Retina (tissue), 1 donor: ENCODE results near the gene LIPC.
A peak's percentile ranks its signal among the peaks of the same experiment; 100 is the strongest.

Experiments
- DNase-seq: peaks from one replicate; pipeline ENCODE4 v3.0.0-alpha.2; 2016

Gene LIPC

GRCh38 chr15:58559904-58560588, 128.3 kb downstream of the LIPC start:
- no peak for DNase-seq

- DNase-seq = no peak
Measured at GRCh38 chr15:58561321-58561720, 129.5 kb downstream of the LIPC start.

- no peak for DNase-seq
Measured at GRCh38 chr15:58562135-58562534, 130.3 kb downstream of the LIPC start.

DNA sequence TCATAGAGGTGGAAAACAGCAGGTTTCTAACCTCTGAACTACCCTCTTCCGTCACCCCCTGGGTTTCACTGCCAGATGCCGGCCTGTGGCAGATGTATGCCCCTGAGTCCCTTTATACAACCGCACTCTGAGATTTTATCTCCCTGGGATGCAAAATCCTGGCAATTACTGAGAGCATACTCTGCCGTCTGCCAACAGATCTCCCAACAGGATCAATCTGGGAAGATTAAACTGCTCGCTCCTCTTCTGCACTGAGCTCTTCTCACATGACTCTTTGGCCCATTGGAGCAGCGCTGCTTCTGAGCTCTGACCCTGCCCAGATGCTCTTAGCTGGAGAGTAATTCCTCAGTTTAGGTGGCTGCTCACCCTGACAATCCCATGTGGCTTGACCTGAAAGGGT, 133.2 kb downstream of the LIPC start:
- DNase-seq = no peak

DNA sequence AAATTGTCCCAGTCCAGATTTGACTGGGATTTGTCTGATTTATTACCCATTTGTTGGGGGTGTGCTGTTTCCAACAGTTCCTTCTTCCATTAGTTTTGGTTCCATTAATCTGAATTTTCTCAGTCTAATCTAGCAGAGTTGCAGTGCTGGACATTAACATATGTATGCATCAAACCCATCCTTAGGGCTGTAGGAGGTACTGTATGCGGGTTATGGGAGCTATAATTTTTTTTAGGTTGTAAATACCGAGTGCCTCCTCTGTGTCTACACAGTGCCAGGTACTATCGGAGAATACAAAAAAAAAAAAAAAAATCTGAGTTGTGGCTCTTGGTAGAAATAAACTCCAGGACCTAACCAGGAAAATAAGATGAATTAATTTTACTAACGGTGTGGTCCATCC, 133.8 kb downstream of the LIPC start:
- DNase-seq = no peak

GRCh38 chr15:58566029-58566428, 134.2 kb downstream of the LIPC start:
- no peak for DNase-seq

- DNase-seq = no peak
Measured at GRCh38 chr15:58568157-58568571, 136.4 kb downstream of the LIPC start.

- no peak for DNase-seq
Measured at GRCh38 chr15:58569455-58569854, 137.7 kb downstream of the LIPC start.

DNA sequence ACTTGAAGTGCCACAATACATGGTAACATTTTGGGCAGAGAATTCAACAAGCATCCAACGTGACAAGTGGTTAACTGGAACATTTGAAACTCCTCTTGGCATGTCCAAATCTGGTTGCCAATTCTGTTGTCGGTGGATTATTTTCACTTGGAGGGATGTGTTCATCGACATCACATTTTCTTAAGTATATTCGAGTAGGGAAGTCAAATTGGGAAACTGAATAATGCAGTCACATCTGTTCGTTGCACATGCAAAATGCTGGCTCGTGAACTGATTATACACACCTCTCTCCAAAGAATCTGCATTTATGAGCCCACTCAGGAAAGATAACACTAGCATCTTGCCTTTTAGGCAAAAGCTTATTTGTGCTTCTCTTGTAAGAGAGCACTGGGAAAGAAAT, 139.7 kb downstream of the LIPC start:
- no peak for DNase-seq

GRCh38 chr15:58572521-58572920, 140.7 kb downstream of the LIPC start:
- DNase-seq = no peak

GRCh38 chr15:58573270-58573669, 141.5 kb downstream of the LIPC start:
- DNase-seq = no peak

DNA sequence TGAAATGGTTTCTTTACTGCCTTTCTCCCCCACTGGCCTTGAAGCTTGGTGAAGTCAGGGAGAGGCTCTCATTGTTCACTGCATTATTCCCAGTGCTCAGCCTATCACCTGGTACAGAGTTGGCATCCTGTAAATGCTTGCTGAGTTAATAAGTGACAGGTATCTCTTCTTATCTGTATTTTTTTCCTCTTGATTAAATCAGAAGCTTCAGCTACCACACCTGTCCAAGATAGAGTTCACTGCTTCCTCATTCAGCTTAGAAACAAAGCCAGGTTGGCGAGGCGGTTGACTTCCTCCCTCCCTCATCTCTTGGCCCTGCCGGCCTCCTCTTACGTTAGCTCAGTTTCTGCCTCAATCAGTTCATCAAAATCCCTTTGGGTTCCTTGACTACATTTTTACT, 142.8 kb downstream of the LIPC start:
- no peak for DNase-seq

GRCh38 chr15:58575045-58575786, 143.4 kb downstream of the LIPC start:
- DNase-seq = no peak

GRCh38 chr15:58576657-58577056, 144.9 kb downstream of the LIPC start:
- DNase-seq = no peak

GRCh38 chr15:58582160-58582559, 150.4 kb downstream of the LIPC start:
- no peak for DNase-seq

GRCh38 chr15:58583171-58583908, 151.5 kb downstream of the LIPC start:
- DNase-seq = no peak

DNA sequence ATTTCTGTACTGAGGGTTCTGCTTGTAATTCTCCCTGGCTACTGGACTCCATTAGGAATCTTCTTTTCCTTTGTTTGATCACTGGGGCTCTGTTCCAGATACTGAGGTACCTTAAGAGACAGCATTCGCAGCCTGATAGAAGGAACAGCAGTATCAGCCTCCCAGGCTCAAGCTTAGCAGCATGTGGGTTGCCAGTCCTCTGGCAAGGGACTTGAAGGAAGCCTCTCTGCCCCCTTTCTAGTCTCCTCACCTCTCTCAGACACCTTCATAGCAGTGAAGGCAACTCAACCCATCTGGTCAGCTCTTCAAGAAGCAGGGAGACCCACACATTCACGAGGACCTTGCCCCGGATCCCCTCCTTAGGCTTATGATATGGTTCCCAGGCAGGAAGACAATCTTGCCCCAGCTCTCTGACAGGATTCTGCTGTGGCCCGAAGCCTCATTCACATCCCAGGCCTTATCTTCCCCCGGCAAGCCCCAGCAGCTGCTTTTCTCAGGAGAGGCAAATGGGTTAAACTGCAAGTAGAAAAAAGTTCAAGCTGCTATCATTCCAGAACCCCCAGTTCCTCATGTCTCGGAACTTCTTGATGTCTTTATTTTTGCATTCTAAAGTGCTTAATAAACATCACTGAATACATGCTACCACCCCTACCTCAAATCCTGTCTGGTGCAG, 153.1 kb downstream of the LIPC start:
- no peak for DNase-seq

DNA sequence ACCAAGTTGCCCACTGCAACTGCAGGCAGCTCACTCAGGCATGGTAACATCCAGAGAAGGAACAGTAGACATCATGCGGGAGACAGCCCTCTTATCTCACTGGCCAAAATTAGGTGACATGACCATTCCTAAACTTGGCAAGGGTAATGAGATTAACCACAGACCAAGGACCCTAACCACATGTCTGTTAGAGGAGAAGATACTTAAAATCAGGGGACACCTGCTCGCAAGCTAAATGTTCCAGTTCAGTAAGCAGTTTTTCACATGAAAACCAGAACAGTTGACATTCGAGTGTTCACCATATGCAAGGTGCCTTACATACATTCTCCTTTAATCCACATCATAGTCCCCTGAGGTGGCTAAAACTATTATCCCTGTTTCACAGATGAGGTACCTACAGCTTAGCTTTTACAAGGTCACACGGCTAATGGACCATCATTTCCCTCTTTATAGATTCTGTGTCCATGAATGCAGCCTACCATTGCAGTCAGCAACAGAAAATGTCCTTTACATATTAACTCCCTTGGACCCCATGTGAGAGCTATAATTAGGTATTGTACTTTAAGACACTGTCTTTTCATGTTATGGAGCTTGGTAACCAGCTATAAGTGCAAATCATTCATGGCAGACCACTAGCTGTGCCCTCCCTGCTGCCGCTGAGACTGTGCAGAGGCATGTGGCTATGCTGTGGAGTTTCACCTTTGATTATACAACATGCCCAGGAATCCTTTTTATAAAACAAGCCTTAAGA, 154.1 kb downstream of the LIPC start:
- DNase-seq = no peak

DNA sequence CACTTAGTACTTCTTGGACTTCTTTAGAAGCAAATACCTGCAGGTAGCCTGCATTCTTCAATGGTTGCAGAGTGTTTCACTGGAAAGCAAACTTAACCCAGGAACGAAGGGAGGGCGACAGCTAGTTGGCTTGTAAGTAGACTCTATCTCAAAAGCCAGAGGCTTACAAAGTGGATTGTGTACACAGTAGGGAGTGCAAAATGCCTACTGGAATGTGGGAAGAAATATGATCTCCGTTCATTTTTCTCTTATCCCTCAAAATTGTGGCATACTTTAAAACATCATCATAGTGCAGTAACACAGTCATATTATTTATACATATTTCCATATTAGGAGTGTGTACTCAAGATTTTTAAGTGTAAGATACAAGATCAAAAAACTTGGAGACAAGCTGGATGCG, 155.7 kb downstream of the LIPC start:
- DNase-seq = no peak

DNA sequence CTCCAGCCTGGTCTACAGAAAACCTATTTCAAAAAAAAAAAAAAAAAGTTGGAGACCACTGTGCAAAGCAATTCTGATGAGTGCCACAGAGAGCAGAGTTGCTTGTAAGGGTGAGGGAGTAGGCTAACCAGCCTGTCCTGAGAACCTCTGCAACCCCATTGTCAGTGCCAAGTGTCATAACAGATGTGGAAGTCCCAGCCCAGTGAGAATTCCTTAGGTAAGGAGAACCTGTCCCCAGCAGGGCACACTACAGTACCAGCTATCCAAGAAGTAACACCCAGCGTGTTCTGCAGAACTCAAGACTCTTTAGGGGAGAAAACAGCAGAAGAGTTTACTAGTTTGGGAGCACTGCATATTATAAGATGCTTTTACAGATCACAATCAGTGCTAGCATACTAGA, 156.3 kb downstream of the LIPC start:
- DNase-seq = no peak

GRCh38 chr15:58589047-58589446, 157.3 kb downstream of the LIPC start:
- no peak for DNase-seq

- DNase-seq = no peak
Measured at GRCh38 chr15:58590236-58590635, 158.4 kb downstream of the LIPC start.

DNA sequence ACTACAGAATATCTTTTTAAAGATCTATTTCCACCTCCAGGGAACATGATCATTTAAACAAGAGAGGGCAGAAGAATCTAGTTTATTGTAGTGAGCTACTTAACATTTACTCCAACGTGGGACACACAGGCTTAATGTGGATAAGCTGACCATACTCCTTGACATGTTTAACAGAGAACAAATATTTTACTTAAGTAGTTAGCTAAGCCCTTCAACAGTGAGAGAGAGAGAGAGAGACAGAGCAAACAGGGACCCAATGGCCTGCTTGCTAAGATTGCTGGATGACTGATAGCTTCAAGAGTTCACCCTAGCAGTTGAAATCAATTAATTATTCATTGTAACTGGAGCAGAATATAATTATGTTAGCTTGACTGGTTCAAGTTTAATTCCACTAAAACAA, 159.1 kb downstream of the LIPC start:
- DNase-seq = peak; percentile 26
